A549 (cell line): Measurements from ENCODE around the gene SH3RF3.

Source experiments
- EP300 ChIP-seq, 2 experiments: fragments of >200 bp; sonication (Bioruptor Twin); formaldehyde crosslinking; IDR thresholded peaks; 2 replicates in 1 of 2; 3 replicates in 1 of 2; pipeline ENCODE4 v1.6.1; 2016 to 2017
- ESRRA ChIP-seq: fragments of 150-350 bp; IDR thresholded peaks from 2 replicates; pipeline ENCODE4 v1.6.1; 2014; ENCODE audit warnings: mild to moderate bottlenecking, low read length, borderline replicate concordance
- HDAC2 ChIP-seq: fragments of 200-600 bp; sonication (generic); IDR thresholded peaks from 2 replicates; pipeline ENCODE4 v1.6.1; 2016
- JUN ChIP-seq, 2 experiments: fragments of >200 bp; sonication (Bioruptor Twin); formaldehyde crosslinking; IDR thresholded peaks; 2 replicates in 1 of 2; 3 replicates in 1 of 2; pipeline ENCODE4 v1.6.1; 2016 to 2017
- JUNB ChIP-seq: fragments of >200 bp; sonication (Bioruptor Twin); formaldehyde crosslinking; IDR thresholded peaks from 2 replicates; pipeline ENCODE4 v1.6.1; 2016
- MAZ ChIP-seq: fragments of 150-350 bp; IDR thresholded peaks from 2 replicates; pipeline ENCODE4 v1.6.1; 2014; ENCODE audit warnings: antibody characterized with exemption, low read depth, low read length, borderline replicate concordance
- NPAS2 ChIP-seq: fragments of 250-450 bp; sonication (Bioruptor Pico); IDR thresholded peaks from 2 replicates; pipeline ENCODE4 v1.8.0; 2022; ENCODE audit warnings: mild to moderate bottlenecking, moderate library complexity, borderline replicate concordance
- POLR2A ChIP-seq: IDR thresholded peaks from 2 replicates; pipeline ENCODE4 v1.6.1; 2012; ENCODE audit warnings: mild to moderate bottlenecking, low read length
- SMC3 ChIP-seq: fragments of >200 bp; sonication (Bioruptor Twin); formaldehyde crosslinking; IDR thresholded peaks from 3 replicates; pipeline ENCODE4 v1.6.1; 2018; ENCODE audit warnings: inconsistent platforms
- TF ChIP-seq, protein P1 (sequence below): fragments of >200 bp; sonication (Bioruptor Twin); formaldehyde crosslinking; IDR thresholded peaks from 3 replicates; pipeline ENCODE4 v1.5.1; 2016
- TF ChIP-seq, protein P2 (sequence below): IDR thresholded peaks from 2 replicates; pipeline ENCODE4 v1.6.1; 2012

DNA sequence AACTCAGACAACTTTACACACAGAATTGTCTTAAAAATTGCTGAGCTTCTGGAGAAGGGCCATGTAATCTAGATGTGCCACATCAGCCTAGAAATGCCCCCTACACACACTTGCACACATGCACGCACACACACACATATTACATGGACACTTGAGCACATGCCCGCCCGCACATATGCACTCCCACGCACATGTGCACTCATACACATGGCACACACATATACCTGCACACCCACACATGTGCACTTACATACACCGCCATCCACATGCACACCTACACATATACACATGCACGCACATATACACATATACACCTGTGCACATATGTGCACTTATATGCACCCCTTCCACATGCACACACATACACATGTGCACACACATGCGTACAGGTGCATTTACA is 271.1 kb downstream of the SH3RF3 start:
- TF ChIP-seq, protein P1, sequence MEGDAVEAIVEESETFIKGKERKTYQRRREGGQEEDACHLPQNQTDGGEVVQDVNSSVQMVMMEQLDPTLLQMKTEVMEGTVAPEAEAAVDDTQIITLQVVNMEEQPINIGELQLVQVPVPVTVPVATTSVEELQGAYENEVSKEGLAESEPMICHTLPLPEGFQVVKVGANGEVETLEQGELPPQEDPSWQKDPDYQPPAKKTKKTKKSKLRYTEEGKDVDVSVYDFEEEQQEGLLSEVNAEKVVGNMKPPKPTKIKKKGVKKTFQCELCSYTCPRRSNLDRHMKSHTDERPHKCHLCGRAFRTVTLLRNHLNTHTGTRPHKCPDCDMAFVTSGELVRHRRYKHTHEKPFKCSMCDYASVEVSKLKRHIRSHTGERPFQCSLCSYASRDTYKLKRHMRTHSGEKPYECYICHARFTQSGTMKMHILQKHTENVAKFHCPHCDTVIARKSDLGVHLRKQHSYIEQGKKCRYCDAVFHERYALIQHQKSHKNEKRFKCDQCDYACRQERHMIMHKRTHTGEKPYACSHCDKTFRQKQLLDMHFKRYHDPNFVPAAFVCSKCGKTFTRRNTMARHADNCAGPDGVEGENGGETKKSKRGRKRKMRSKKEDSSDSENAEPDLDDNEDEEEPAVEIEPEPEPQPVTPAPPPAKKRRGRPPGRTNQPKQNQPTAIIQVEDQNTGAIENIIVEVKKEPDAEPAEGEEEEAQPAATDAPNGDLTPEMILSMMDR = no peak
- TF ChIP-seq, protein P2, sequence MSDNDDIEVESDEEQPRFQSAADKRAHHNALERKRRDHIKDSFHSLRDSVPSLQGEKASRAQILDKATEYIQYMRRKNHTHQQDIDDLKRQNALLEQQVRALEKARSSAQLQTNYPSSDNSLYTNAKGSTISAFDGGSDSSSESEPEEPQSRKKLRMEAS = no peak
- TF ChIP-seq POLR2A (no peak), JUNB (no peak), EP300 (IDR thresholded peaks at IDR 0.05) (no peak), HDAC2 (no peak), MAZ (no peak), SMC3 (no peak), ESRRA (no peak), JUN (IDR thresholded peaks at IDR 0.05) (no peak), NPAS2 (no peak)
